Measurements from ENCODE around the gene NELFA.

NELFA gene

DNA sequence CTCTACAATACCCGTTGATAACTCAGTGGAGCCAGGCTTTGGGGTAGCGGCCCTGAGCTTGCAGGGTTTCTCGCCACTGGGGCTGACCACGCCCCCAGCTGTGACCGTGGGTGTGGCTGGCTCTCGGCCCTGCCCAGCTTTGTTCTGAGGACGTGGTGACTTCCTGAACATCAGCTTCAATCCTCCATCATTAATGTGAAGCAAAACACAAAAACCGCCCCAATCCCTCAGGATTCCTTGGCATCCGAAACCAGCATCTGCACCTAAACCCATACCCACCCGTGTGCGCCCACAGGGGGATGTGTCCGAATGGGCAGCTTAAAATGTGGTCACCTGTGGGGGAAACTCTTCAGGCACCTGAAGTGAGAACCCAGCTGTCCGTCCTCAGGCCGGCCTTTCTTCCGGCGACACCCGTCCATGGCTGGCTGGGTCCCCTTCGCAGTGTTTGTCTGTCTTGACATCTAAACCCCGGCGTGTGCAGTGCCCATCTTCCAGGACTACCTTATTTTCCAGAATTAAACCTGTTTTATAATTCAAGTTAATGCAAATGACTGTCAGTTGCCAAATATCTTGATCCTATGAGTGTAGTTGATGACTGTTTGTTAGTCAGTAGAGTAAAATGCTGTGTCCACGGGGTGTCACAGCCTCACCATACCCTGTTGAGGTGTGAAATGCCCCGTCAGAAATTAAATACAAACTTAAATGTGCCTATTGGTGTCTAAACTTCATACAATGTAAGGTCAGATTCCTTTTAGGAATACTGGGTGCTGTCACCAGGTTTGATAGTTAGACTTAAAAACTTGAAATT is 27.3 kb downstream of the NELFA start:
- no peak for FAIRE-seq

DNA sequence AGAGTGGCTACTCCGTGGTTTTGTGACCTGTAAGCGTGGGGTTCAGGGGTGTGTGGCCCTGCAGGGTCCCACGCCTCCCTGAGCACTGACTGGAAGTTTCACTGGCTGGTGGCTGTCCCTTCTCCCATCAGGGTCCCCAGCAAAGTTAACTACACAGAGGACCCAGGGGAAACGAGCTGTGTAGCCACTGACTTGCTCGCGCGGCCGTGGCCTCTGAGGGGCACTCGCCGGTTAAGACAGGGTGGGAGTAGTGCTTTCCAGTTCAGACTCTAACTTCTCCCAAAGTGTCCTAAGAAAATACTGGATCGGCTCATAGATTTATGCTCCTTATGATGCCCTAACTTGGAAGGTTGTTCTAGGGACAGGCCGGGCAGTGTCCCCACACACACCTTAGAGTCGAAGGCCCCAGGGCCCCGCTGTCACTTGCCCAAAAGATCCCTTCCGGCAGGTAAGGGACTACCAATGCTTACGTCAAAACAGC is 28.2 kb downstream of the NELFA start:
- no peak for FAIRE-seq

DNA sequence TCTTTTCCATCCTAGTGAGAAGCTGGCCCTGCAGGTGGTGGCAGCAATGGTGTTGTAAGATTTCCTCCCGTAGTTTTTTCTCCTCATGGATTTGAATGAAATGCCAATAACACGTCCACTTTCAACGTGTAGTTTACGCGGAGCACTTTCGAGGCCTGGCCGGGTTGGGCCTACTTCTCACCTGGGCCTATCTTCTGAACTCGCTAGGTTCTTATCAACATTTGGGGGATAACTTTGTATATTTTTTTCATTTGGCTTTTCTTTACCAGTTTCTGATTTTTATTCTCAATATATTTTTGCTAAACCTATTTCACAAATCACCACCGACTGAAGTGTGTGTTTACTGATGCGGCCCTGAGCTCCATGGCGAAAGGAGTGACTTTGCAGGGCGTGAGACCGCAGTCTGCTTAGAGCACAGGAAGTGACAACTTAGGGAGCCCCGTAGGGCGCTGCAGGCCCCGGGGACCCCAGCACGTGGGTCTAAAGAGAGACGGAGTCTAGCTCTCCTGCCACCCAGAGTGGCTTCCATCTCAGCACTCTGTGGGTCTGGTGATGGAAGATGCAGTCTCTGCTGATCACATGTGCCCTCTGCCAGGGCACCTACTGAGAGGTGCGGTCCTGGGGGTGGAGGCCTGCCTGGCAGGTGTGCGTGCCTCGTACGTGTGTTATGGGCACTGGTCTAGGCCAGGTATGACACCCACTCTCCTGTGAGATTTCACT is 29.1 kb downstream of the NELFA start:
- FAIRE-seq, result no peak

DNA sequence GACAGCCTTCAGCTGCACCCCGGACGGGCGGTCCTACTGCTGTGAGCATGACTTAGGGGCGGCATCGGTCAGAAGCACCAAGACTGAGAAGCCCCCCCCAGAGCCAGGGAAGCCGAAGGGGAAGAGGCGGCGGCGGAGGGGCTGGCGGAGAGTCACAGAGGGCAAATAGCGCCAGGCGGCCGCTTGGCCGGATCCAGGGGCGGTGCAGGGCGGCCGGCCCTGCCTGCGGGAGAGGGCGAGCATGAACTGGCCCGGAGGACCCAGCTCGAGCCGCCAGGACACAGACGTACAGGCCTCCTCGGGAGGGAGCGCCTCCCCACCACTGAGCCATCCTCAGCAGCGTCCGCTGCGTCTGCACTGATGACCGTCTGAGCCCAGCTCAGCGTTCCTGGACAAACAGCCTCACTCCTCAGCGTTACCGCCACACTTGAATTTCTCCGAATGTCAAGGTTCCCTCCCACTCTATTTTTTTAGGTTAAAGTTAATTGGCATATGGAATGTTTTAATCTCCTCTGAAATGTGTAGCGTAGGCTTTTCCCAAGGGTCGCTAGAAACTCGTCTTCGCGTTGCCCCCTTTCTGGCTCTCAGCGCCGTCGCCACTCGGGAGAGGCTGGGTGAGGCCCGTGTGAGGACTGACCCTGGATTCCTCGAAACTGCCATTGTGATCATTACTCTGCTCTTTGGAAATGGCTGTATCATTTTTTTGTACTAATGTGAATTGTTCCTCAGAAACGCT is 29.9 kb downstream of the NELFA start:
- FAIRE-seq, result no peak

DNA sequence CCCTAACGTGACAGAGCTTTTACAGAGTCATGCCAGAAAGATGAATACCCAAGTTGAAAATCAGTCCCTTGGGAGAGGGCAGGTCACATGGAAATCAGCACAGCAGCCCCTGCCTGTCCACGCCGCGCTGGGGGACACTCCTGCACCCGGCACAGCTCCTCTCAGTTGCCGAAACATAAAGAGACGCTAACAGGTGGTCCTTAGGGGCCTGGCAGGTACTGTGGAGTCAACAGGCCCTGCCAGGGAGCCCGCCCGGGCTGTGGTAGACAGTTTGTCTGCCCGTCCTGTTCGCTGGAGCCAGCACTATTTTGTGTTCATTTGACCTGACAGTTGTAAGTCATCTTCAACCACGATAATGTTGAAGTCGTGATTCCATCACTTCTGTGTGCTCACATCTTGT is 30.5 kb downstream of the NELFA start:
- no peak for FAIRE-seq

DNA sequence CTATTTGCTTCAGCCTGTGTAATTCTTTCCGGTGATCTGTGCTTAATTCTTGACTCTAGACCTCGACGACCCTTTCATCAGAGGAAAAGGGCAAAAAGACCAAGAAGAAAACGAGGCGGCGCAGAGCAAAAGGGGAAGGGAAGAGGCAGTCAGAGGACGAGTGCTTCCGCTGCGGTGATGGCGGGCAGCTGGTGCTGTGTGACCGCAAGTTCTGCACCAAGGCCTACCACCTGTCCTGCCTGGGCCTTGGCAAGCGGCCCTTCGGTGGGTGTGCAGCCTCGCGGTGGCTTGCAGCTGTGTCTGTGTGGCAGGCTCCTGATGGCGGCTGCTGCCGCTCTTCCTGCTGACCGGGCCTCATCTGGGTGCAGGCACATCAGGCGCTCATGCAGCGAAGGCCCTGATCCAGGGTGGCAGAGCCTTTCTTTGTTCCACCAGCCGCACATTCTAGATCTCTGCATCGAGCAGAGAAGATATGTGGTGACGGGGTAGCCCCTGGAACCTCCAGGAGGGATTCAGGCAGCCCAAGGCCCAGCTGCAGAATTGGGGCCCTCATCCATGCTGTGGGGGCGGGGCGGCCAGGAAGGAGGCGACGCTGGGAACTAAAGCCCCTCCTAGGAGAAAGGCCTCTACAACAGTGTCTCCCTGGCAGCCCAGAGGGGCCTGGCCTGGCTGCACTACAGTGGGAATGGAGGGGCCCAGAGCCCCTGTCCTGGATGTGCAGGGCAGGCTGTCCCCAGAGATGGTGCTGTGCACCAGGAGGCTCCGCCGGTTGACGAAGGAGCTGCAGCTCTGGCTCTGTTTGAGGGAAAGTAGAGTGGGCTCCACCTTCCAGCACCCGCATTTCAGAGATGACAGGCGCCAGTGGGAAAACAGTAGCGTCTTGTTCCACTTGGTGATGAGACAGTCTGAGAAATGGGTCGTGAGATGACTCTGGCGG is 32.1 kb downstream of the NELFA start:
- no peak for FAIRE-seq

DNA sequence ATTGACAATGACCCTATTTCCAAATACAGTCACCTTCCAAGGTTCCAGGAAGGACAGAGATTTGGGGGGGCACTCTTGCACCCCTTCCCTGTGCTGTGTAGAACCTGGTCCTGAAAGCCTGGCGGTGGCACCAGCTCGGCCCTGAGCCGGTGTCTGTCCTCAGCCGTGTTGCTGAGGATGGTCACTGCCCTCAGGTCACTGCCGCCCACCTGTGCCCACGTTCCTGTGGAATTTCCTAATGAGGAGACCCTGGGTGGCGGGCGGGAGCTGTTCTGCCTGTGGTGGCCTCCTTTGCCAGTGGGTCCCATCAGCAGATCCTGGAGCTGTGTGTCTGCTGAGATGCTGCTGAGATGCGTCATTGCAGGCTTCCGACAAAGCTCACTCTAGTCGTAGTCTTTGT is 32.9 kb downstream of the NELFA start:
- FAIRE-seq, result no peak

DNA sequence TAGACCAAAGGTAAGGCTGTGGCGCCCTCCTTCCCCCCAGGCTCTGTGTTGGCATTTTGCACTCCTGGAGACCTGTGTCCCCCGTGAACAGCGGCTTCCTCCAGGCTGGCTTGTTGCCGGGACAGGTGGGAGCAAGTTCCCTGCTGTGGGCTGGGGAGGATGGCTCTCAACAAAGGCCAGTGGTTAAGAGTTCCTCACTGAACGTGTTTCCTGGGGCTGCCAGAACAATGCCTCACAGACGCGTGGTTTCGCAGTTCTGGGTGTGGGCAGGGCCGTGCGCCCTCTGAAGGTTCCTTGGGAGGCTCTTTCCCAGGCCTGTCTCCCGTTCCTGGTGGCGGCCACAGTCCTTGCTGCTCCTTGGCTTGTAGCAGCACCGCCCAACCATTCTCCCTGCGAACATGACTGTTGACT is 33.4 kb downstream of the NELFA start:
- FAIRE-seq, result no peak

DNA sequence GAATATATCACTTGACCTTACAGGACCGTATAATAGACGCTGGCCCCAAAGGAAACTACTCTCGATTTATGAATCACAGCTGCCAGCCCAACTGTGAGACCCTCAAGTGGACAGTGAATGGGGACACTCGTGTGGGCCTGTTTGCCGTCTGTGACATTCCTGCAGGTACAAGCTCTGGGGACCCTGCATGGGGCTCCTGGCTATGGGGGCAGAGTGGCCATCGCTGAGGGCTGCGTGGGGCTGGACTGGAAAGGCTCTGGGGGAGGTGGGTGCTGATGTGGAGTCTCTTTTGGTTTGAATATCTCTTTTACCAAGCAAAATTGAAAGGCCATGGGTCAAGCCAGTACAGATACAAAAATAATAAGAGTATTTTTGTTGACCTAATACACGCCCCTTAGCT is 33.9 kb downstream of the NELFA start:
- FAIRE-seq, result no peak

DNA sequence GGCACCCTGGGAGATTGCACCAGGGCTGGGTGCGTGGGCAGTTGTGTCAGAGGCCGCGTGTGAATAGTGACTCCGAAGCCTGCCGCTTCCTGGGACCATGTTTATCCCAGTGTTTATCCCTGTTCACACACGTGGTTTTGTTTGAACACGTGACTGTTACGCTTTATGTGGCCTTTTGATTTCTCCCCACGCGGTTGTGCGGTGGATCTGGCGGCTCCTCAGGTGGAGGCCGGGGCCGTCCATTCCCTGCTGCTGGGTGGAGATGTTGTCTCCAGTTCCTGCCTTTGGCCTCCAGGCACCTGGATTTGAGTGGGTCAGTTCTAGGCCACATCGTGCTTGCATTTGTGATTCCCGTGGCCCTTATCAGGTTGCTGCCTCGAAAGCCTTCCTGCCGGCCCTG is 35.1 kb downstream of the NELFA start:
- no peak for FAIRE-seq

DNA sequence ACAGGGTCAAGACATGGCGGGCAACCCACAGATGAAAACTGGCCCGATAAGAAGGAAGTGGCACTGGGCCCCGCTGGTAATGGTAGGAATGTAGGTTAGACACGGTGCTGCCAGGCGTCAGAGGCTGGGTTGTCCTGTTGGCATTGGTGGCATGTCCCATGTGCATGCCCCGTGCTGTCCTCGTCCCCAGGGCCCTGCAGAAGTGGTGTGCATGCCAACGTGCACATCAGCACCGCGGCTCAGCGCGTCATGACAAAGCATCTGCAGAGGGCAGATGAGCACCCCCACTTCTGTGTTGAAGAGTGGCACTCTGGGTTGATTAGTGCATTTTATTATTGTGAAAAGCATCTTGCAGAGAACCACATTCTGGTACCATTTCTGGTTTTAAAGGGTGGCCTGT is 35.6 kb downstream of the NELFA start:
- no peak for FAIRE-seq

DNA sequence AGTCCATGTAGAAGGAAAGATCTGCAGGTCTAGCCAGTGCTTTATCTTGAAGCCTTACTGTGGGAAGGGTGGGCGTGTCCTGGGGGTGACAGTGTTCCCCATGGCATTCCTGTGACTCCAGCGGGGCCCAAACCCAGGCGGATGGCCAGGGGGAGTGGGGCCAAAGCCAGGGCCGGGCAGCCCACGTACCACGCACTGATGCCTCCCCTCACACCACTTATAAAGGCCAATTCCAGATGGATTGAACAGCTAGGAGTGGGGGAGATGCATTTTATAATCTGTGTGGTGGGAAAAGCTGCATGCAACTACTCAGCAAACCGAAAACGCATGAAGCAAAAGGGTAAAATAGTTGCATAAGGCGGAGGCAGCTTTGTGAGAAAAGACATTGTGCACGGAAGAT is 36.4 kb downstream of the NELFA start:
- FAIRE-seq, result no peak

DNA sequence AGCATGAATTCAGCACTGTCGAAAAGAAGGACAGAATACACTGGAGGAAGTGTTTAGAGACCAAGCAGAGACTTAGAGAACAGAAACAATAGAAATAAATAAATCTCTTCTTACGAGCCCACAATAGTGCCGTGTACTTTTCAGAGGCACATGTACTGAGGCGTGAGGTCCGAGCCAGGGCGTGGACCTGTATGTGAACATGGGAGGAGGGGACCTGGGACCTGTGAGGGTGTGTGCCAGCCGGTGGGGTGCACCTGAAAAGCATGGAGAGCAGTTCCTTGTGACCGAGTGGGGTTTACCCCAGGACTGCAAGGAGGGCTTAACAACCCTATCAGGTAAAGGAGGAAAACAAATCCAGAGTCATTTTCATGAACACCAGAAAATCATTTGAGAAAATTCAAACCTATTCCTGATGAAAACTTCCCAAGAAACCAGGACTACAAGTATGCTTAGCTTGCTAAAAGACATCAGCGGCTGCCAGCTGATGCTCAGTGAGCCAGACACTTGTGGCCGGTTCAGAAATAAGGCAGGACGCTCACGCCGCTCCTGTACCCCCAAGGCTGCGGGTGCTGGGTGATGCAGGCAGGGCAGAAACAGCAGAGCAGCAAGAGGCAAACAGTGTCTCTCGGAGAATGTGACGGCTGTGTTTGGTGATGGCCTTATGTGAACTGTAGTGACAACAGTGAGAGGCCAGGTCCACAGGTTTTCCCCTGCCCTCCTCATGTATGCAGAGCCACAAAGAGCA is 37.1 kb downstream of the NELFA start:
- FAIRE-seq, result no peak

DNA sequence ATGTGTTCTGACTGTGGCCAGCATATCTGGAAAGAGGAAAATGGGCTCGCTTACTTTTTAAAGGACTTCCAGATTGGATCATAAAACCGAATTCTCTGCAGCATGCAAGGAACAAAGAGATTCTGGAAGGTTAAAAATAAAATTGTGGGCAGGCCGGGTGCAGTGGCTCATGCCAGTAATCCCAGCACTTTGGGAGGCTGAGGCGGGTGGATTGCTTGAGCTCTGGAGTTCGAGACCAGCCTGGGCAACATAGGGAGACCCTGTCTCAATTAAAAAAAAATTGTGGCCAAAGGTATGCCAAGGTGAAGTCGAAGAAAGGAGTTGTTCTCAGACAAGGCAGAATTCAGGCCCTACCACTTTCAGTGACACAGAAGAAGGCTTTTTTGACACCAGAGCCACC is 37.8 kb downstream of the NELFA start:
- FAIRE-seq, result no peak

DNA sequence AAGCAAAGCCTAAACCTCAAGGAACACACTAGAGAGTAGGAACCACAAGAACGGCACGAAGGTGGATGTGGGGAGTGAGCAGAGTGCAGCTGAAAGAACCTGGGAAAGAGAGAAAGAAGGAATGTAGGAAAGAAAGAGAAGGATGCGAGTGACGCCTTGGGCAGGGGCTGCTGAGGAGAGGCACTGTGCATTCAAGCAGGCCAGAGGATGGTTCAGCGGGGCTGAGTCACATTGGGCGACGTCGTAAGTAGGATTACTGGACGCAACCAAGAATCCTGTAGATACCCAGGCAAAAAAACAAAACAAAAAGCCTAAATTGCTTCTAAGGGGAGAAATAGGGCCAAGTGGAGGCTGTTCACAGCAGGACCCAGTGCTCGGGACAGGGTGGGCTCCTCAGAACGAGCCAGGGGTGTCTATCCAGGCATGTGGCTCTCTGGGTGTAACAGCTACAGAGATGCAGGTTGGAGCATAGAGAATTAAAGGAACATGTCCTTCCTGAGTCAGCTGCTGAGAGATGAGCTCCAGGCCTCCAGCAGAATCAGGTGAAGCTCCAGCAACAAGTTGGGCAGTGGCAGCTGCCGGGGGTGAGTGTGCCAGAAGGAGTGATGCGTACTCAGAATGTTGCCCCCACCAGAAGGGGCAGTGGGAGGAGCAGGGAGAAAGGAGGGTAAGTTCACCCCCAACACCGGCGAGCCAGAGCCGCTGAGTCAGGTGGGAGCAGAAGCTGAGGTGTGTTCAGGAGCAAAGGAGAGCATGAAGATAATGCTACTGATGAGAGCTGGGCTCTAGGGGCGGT is 38.6 kb downstream of the NELFA start:
- no peak for FAIRE-seq

DNA sequence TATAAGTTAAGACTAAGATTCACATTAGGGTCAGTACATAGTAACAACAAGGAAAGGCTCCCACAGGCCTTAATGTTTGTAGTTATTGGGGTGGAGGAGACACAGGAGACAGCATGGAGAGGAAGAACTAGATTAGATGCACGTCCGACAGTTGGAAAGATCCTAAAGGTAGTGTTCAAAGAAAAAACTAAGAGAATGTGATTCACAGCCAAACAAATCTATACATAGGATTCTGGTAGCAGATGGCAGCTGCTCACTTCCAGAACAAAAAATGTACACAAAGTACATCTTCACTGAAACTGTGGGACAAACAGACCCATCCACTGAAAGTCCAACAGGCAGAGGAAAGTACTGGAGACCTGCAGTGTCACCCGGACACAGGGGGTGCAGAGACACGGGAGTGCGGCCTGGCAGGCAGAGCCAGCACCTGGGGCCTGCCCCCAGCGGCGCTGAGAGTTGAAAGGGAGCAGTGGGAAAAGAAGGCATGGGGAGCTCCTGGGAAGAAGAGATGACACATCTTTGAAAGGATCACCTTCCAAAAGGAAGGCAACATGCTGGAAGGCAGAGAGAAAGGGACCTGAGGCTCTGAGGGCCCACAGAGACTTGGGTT is 40.0 kb downstream of the NELFA start:
- FAIRE-seq, result no peak

DNA sequence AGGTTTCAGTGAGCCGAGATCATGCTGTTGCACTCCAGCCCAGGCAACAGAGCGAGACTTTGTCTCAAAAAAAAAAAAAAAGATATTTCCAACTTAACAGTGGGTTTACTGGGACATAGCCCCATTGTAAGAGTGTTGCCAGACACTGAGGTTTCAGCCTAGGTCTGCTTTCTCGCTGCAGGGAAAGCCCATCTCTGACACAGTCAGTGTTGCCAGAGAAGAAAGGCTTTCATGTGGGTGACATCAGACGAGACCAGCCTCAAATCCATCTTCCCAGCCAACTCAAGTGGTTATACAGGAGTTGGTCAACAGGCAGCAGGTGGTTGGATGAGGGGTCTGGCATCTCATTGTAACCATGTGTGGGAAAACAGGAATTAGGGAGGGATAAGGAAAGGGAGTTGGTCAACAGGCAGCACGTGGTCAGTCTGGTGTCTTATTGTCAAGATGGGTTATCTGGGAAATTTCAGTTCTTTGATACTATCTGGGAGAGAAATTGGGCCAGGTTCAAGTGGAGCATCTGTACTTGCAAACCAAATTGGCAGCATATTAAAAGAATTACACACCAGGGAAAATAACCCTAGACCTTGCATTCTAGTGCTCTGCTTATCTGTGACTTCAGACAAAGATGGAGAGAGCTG is 41.1 kb downstream of the NELFA start:
- FAIRE-seq, result no peak

DNA sequence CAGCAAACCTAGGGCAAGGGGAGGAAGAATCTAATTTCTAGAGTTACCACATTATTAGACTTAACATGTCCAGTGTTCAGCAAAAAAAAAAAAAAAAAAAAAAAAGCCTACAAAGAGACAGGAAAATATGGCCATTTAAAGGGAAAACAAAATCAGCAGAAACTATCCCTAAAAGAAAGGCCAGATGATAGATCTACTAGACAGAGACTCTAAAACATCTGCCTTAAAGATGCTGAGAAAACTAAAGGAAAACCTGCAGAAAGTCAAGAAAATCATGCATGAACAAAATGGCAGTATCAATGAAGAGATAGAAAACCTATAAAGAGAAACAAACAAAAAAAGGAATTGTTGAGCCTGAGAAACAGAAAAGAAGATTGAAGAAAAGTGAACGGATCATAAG is 43.8 kb downstream of the NELFA start:
- no peak for FAIRE-seq

DNA sequence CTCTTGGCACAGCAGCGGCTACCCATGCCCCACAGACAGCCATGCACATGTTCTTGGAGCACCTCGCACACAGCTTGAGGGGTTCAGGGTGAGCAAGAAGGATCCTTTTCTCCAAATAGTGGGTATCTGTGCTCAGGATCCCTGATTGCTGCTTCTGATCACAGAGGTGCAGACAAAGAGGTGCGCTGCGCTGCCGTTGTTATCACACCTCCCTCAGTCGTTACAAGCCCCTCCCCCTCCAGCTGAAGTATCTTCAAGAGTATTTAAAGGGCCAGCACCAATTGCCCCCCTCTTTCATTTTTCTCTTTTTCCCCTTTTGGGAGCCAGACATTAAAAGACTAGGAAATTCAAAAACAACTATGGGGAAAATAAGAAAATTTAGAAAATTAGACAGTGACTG is 44.3 kb downstream of the NELFA start:
- no peak for FAIRE-seq

DNA sequence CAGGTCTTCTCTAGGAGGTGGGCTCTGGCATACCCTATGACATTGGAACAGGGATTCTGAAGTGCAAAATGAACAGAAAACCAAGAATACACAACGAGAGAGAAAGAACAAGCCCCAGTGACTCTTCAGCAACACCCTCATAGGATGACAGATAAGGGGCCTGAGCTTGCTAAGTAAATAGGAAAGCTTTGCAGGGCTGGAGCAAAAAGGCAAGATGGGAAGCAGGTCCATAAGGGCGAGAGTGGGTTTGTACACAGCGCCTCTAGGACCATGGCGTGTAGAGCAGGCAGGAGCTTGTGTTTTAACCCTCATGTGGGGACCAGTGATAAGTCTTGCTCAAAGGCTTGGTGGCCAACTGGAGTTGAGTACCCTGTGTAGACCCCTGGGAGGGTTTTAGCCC is 45.8 kb downstream of the NELFA start:
- no peak for FAIRE-seq
